SK-N-MC (cell line): ENCODE results near the gene ASTE1.
A peak's percentile ranks its signal among the peaks of the same experiment; 100 is the strongest.

Experiments
- DNase-seq: peaks from one replicate; pipeline ENCODE4 v3.0.0-alpha.2; 2011; ENCODE audit warnings: low read depth, low spot score
- H3K27ac ChIP-seq: fragments of 200-600 bp; sonication (generic); 2 replicates; pipeline ENCODE4 v1.5.1; 2016; ENCODE audit warnings: mixed run types
- H3K36me3 ChIP-seq: fragments of 200-600 bp; sonication (generic); 2 replicates; pipeline ENCODE4 v1.6.1; 2017; ENCODE audit warnings: antibody characterized with exemption, low read length, mixed read lengths; ENCODE audit not compliant: insufficient read depth
- H3K4me3 ChIP-seq: fragments of 200-600 bp; sonication (generic); 2 replicates; pipeline ENCODE4 v1.5.1; 2016
- H3K9ac ChIP-seq: fragments of 200-600 bp; sonication (generic); 2 replicates; pipeline ENCODE4 v1.8.0; 2017; ENCODE audit warnings: mixed run types, mixed read lengths; ENCODE audit not compliant: insufficient read length
- H3K9me3 ChIP-seq: fragments of 200-600 bp; sonication (generic); 2 replicates; pipeline ENCODE4 v1.6.1; 2017; ENCODE audit warnings: low read depth, mild to moderate bottlenecking, antibody characterized with exemption, low read length, moderate library complexity, mixed read lengths
- EZH2 ChIP-seq: fragments of 200-600 bp; sonication (generic); IDR thresholded peaks from one replicate; pipeline ENCODE4 v1.6.1; 2017; ENCODE audit warnings: antibody characterized with exemption
- FOXP2 ChIP-seq: optimal IDR thresholded peaks from 2 replicates; pipeline ENCODE3; 2011; ENCODE audit warnings: mild to moderate bottlenecking, moderate library complexity; ENCODE audit not compliant: insufficient read depth; ENCODE audit errors: extremely low read length, control extremely low read depth
- POLR2AphosphoS5 ChIP-seq: IDR thresholded peaks from 2 replicates; pipeline ENCODE4 v1.6.1; 2012; ENCODE audit warnings: mild to moderate bottlenecking, low read depth, low read length, borderline replicate concordance

Gene ASTE1

DNA sequence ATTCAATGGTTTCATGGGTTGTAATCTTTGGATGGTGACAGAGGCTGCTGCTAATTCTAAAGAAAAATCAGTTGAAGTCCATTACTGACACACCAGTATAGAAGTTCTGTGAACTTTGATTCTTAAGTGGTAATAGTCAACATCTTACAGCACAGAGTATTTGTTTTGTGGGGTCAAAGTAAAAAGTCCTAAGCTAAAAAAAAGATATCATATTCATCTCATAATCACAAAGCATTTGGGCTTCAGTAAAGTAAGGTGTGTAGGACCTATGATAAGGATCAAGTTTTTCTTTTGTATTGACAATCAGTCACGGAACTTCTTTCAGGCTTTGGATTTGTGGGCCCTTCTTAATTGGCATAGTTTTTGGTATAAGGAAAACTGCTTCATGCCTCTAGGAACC lies 1.1 kb downstream of the ASTE1 start:
- no peak for TF ChIP-seq POLR2AphosphoS5
- no peak for TF ChIP-seq FOXP2
- no peak for TF ChIP-seq EZH2
- Histone ChIP-seq H3K9ac (peak overlapping the region; percentile 75), H3K4me3 (peak overlapping the region; percentile 86), H3K9me3 (no peaks in the 10 kb centered on the region), H3K36me3 (peaks cover 25% of the 10 kb centered on the region), H3K27ac (no peak overlapping the region)
- no peak for DNase-seq

DNA sequence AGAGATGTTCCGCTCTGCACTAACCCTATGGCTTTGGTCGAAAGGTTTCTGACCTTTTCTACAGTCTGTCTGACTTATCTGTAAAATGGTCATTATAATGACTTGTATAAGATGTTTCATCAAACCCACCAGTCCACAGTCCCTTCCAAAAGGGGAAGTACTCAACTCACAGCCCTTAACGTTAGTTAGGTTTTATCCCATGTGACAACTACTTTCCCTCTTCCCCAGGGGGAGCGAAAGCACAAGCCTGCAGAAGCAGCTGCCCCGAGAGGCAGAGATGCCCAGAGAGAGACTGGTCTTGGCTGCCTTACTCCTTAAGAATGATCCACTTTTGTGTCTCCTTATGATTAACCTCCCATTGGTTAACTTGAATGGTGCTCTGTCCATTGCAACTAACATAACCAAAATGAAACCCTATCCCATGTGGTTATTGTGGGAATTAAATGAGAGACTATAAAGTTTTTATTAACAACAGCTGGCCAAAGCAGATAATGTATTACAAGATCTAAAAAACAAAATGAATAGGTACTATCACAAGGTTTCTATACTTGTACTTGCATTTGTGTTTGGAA lies 6.4 kb downstream of the ASTE1 start:
- Histone ChIP-seq H3K9ac (no peak overlapping the region), H3K4me3 (peak overlapping the region; percentile 21), H3K9me3 (no peaks in the 10 kb centered on the region), H3K27ac (no peak overlapping the region), H3K36me3 (peaks cover 53% of the 10 kb centered on the region)
- DNase-seq = no peak
- no peak for TF ChIP-seq POLR2AphosphoS5
- no peak for TF ChIP-seq FOXP2
- no peak for TF ChIP-seq EZH2

DNA sequence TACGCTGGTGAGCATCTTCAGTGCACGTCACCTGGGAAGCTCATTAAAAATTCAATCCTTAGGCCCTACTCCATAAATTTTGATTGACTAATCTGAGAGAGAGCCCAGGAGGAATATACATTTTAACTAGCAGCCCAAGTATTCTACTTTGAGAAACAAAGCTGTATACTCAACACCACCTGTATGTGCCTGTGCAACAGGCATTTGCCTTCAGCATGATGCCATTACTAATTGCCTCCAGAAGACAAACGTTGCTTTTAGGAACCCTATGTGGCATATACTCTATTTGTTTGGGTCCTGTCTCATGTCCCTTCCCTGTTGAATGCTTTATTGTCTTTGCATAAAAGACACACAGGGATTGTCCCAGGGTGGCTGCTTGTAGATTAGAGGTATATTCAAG lies 7.7 kb downstream of the ASTE1 start:
- H3K27ac ChIP-seq = no peak overlapping the region
- H3K9me3 ChIP-seq = no peaks in the 10 kb centered on the region
- peaks cover 53% of the 10 kb centered on the region for H3K36me3 ChIP-seq
- H3K4me3 ChIP-seq = no peak overlapping the region
- no peak for DNase-seq
- TF ChIP-seq FOXP2 = no peak
- H3K9ac ChIP-seq = no peak overlapping the region

DNA sequence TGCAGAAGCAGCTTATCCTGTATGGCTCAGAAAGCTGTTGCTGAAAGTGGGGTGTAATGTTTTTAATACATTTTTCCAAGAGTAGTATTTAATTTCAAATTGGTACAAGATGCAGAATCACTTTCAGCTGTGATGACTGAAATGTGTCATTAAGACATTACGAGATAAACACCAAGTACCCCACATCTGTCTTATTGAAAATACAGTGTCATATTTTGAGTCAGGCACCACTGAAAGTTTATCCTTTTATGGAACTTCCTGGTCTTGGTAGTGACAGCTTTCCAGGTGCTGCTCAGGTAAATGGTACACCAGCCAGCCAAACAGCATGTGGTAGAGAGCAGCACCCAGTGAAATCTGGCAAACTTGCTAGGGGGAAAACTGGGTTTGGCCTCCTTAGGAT lies 16.9 kb downstream of the ASTE1 start:
- Histone ChIP-seq H3K9me3 (no peaks in the 10 kb centered on the region), H3K4me3 (no peak overlapping the region), H3K36me3 (peaks cover 55% of the 10 kb centered on the region), H3K9ac (no peak overlapping the region), H3K27ac (0 out of 2 replicates have a peak overlapping the region, but pooled peaks have one; percentile 12)
- no peak for DNase-seq
- TF ChIP-seq FOXP2 = no peak
- no peak for TF ChIP-seq EZH2
- TF ChIP-seq POLR2AphosphoS5 = no peak

DNA sequence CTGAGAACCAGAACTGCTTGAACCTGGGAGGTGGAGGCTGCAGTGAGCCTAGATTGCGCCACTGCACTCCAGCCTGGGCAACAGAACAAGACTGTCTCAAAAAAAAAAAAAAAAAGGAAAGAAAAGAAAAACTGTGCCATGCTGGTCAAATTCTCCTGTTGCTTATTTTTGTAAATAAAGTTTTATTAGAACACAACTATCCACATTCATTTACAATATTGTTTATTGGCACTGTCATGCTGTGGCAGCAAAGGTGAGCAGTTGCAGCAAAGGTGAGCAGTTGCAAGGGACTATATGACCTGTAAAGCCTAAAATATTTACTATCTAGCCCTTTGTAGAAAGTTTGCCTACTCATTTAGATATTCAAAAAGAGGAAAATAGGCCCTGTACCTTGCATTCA lies 18.3 kb downstream of the ASTE1 start:
- Histone ChIP-seq H3K36me3 (peaks cover 51% of the 10 kb centered on the region), H3K9me3 (no peaks in the 10 kb centered on the region), H3K9ac (no peak overlapping the region), H3K4me3 (no peak overlapping the region), H3K27ac (no peak overlapping the region)
- TF ChIP-seq FOXP2 (no peak), EZH2 (no peak), POLR2AphosphoS5 (no peak)
- DNase-seq = no peak

DNA sequence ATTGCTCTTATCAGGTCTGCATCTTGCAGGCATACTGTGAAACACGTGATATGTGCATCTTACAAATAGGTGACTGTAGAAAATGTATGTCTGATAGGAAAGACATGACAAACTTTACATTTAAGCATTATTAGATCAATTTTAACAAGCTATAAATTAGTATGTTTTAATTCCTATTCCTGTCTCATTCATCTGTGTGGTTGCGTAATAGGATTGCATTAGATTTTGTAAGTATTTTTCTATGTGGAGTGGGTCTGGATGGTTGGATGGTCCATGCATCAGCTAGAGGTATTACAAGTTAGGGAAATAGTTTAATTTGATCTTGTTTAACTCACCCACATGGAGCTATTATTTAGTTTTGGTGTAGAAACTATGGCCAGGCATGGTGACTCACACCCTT lies 18.8 kb downstream of the ASTE1 start:
- TF ChIP-seq FOXP2 (no peak), EZH2 (no peak), POLR2AphosphoS5 (no peak)
- Histone ChIP-seq H3K36me3 (peaks cover 48% of the 10 kb centered on the region), H3K27ac (no peak overlapping the region), H3K9me3 (no peaks in the 10 kb centered on the region), H3K9ac (no peak overlapping the region), H3K4me3 (no peak overlapping the region)
- DNase-seq = no peak

DNA sequence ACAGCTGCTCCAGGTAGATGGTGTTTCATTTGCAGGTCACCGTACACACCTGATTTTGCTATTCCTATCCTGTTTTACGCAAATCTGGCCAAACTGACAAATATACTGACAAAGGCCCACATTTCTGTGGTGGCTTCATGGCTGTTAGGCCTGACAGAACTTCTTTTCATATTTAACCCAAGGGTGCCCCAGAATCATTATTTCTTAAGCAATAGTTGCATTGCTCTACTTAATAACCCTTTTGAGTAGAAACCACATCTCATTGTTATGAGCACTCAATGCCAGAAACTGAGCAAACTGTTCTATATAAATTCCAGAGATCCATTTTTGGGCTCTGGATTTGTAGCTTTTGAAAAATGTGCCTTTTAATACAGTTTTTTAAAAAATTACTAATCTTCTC lies 19.4 kb downstream of the ASTE1 start:
- DNase-seq = no peak
- Histone ChIP-seq H3K9me3 (no peaks in the 10 kb centered on the region), H3K27ac (no peak overlapping the region), H3K36me3 (peaks cover 45% of the 10 kb centered on the region), H3K4me3 (no peak overlapping the region), H3K9ac (no peak overlapping the region)
- TF ChIP-seq EZH2 (no peak), FOXP2 (no peak), POLR2AphosphoS5 (no peak; the same call in 1 of the 2 replicates)

DNA sequence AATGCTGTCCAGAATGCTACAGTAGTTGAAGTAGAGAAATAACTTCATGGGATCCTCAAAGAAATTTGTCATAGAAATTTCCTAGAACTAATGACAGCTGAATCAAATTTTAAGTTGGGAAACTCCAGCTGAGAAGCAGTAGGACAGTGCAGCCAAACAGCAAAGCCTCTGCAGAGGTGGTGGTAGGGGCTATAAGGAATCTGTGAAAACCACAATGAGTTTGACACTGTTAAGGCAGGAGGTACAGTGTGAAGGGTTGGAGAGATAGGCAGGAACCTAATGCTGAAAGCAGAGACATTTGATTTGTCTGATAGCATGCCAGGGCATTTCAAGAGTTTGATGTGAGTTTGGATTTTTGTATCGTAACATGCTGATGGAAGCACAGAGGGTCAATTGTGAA lies 22.0 kb downstream of the ASTE1 start:
- H3K9me3 ChIP-seq = no peaks in the 10 kb centered on the region
- no peak for TF ChIP-seq POLR2AphosphoS5
- TF ChIP-seq EZH2 = no peak
- no peak for TF ChIP-seq FOXP2
- H3K4me3 ChIP-seq = no peak overlapping the region
- peaks cover 47% of the 10 kb centered on the region for H3K36me3 ChIP-seq
- H3K9ac ChIP-seq = no peak overlapping the region
- no peak overlapping the region for H3K27ac ChIP-seq
- no peak for DNase-seq

DNA sequence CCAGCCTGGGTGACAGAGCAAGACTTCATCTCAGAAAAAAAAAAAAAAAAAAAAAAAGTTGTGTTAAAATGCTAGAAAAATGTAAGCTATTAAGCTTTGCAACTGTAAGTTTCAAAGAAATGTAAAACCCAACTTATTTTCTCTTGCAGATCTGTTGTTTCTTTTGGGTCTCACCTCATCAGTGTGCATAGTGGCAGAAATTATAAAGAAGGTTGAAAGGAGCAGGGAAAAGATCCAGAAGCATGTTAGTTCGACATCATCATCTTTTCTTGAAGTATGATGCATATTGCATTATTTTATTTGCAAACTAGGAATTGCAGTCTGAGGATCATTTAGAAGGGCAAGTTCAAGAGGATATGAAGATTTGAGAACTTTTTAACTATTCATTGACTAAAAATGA lies 25.6 kb downstream of the ASTE1 start:
- TF ChIP-seq EZH2 = no peak
- TF ChIP-seq FOXP2 = no peak
- Histone ChIP-seq H3K9ac (no peak overlapping the region), H3K4me3 (no peak overlapping the region), H3K27ac (no peak overlapping the region), H3K36me3 (peaks cover 63% of the 10 kb centered on the region), H3K9me3 (no peaks in the 10 kb centered on the region)
- no peak for DNase-seq
